A549 (cell line): Measurements from ENCODE around the gene IL2RA. TPM values are rescaled to one million over a fixed set of nuclear protein-coding genes. Genes with fewer than 3 reads are reported as not detected.

Experiments
- ATAC-seq, 2 experiments: fragments of 200-7000 bp in 1 of 2; fragments of >200 bp in 1 of 2; cut with Nextera tagmentation in 1 of 2; cut with Tn5 transposase in 1 of 2; 3 replicates each; pipeline versions ENCODE4 v1.8.0 to v1.9.1; 2018 to 2020; ENCODE audit warnings: mild to moderate bottlenecking in 1 of 2, moderate library complexity in 1 of 2
- CTCF ChIA-PET: fragments of 300-600 bp; sonication (Branson Sonifier 250); formaldehyde crosslinking; extraction: SDS; loops from one replicate; lab custom pipeline; 2021; ENCODE audit warnings: antibody characterized with exemption, inconsistent platforms; lab: Yijun Ruan, JAX
- POLR2A ChIA-PET: fragments of 350-600 bp; formaldehyde crosslinking; extraction: SDS; loops from one replicate; lab custom pipeline; 2021; ENCODE audit warnings: antibody characterized with exemption, inconsistent platforms; lab: Yijun Ruan, JAX
- DNase-seq, 2 experiments: peaks; one replicate each; pipeline versions ENCODE4 v3.0.0 to v3.0.0-alpha.2; 2011 to 2016; ENCODE audit warnings: low read depth in 1 of 2, low spot score in 1 of 2
- FAIRE-seq: peaks from 2 replicates; lab custom pipeline; 2011; peaks lifted over from hg19 to GRCh38; lab: Jason Lieb, UNC
- H3K27ac ChIP-seq, 2 experiments: fragments of >200 bp; sonication (Bioruptor Twin); formaldehyde crosslinking; 3 replicates each; pipeline ENCODE4 v1.5.1; 2016 to 2017
- H3K4me1 ChIP-seq: fragments of >200 bp; sonication (Bioruptor Twin); formaldehyde crosslinking; 3 replicates; pipeline ENCODE4 v1.6.1; 2016
- H3K4me2 ChIP-seq: fragments of >200 bp; sonication (Bioruptor Twin); formaldehyde crosslinking; 3 replicates; pipeline ENCODE4 v1.6.1; 2016
- H3K4me3 ChIP-seq: fragments of >200 bp; sonication (Bioruptor Twin); formaldehyde crosslinking; 3 replicates; pipeline ENCODE4 v1.5.1; 2016
- H3K9me3 ChIP-seq: fragments of >200 bp; sonication (Bioruptor Twin); formaldehyde crosslinking; 3 replicates; pipeline ENCODE4 v1.6.1; 2016
- ATOH8 ChIP-seq: fragments of 250-450 bp; sonication (Bioruptor Pico); IDR thresholded peaks from 2 replicates; pipeline ENCODE4 v1.5.0; 2020; ENCODE audit warnings: low read depth, mild to moderate bottlenecking, moderate library complexity
- BHLHE40 ChIP-seq: IDR thresholded peaks from 2 replicates; pipeline ENCODE4 v1.6.1; 2012; ENCODE audit warnings: low read depth, low read length, inconsistent platforms
- CBX2 ChIP-seq: fragments of 200-600 bp; sonication (generic); IDR thresholded peaks from 2 replicates; pipeline ENCODE4 v1.6.1; 2016; ENCODE audit warnings: low read depth, mild to moderate bottlenecking, borderline replicate concordance
- CEBPB ChIP-seq, 2 experiments: fragments of >200 bp in 1 of 2; sonication (Bioruptor Twin) in 1 of 2; formaldehyde crosslinking in 1 of 2; IDR thresholded peaks; 2 replicates each; pipeline ENCODE4 v1.6.1; 2012 to 2016
- CHD2 ChIP-seq: fragments of 150-350 bp; IDR thresholded peaks from 2 replicates; pipeline ENCODE4 v1.6.1; 2014; ENCODE audit warnings: low read length; ENCODE audit not compliant: partially characterized antibody
- CHD4 ChIP-seq: fragments of 200-600 bp; sonication (generic); IDR thresholded peaks from 2 replicates; pipeline ENCODE4 v1.6.1; 2016; ENCODE audit warnings: antibody characterized with exemption, mild to moderate bottlenecking, borderline replicate concordance
- E2F6 ChIP-seq: IDR thresholded peaks from 2 replicates; pipeline ENCODE4 v1.6.1; 2012; ENCODE audit warnings: low read depth, borderline replicate concordance
- EHF ChIP-seq: fragments of 250-450 bp; sonication (Bioruptor Pico); IDR thresholded peaks from 2 replicates; pipeline ENCODE4 v1.5.0; 2020; ENCODE audit warnings: mild to moderate bottlenecking
- ELK1 ChIP-seq: fragments of 150-350 bp; IDR thresholded peaks from 2 replicates; pipeline ENCODE4 v1.6.1; 2014; ENCODE audit warnings: low read depth, mild to moderate bottlenecking, low read length
- ESRRA ChIP-seq: fragments of 150-350 bp; IDR thresholded peaks from 2 replicates; pipeline ENCODE4 v1.6.1; 2014; ENCODE audit warnings: mild to moderate bottlenecking, low read length, borderline replicate concordance
- FOSB ChIP-seq: fragments of 250-450 bp; sonication (Bioruptor Pico); IDR thresholded peaks from 2 replicates; pipeline ENCODE4 v1.5.0; 2020; ENCODE audit warnings: mild to moderate bottlenecking, moderate library complexity
- HMGXB4 ChIP-seq: fragments of 250-450 bp; sonication (Bioruptor Pico); IDR thresholded peaks from 2 replicates; pipeline ENCODE4 v1.5.0; 2021; ENCODE audit warnings: mild to moderate bottlenecking, moderate library complexity, borderline replicate concordance
- HOXA7 ChIP-seq: fragments of 250-450 bp; sonication (Bioruptor Pico); IDR thresholded peaks from 2 replicates; pipeline ENCODE4 v1.5.0; 2020; ENCODE audit warnings: mild to moderate bottlenecking, moderate library complexity
- HOXB13 ChIP-seq: fragments of 250-450 bp; sonication (Bioruptor Pico); IDR thresholded peaks from 2 replicates; pipeline ENCODE4 v1.5.0; 2020; ENCODE audit warnings: low read depth, mild to moderate bottlenecking, moderate library complexity
- HOXB5 ChIP-seq: fragments of 250-450 bp; sonication (Bioruptor Pico); IDR thresholded peaks from 2 replicates; pipeline ENCODE4 v1.5.0; 2020; ENCODE audit warnings: mild to moderate bottlenecking, moderate library complexity
- JUNB ChIP-seq: fragments of >200 bp; sonication (Bioruptor Twin); formaldehyde crosslinking; IDR thresholded peaks from 2 replicates; pipeline ENCODE4 v1.6.1; 2016
- MAFK ChIP-seq: fragments of 450-650 bp; IDR thresholded peaks from 2 replicates; pipeline ENCODE4 v1.6.1; 2014; ENCODE audit not compliant: partially characterized antibody
- MAX ChIP-seq: IDR thresholded peaks from 2 replicates; pipeline ENCODE4 v1.6.1; 2012
- NFE2L2 ChIP-seq: fragments of 150-350 bp; conservative IDR thresholded peaks from 2 replicates; pipeline ENCODE4 v1.6.1; 2014; ENCODE audit warnings: low read length
- NPAS2 ChIP-seq: fragments of 250-450 bp; sonication (Bioruptor Pico); IDR thresholded peaks from 2 replicates; pipeline ENCODE4 v1.8.0; 2022; ENCODE audit warnings: mild to moderate bottlenecking, moderate library complexity, borderline replicate concordance
- RAD21 ChIP-seq, 2 experiments: fragments of >200 bp in 1 of 2; sonication (Bioruptor Twin) in 1 of 2; formaldehyde crosslinking in 1 of 2; IDR thresholded peaks in 1 of 2; conservative IDR thresholded peaks in 1 of 2; 2 replicates in 1 of 2; 3 replicates in 1 of 2; pipeline ENCODE4 v1.6.1; 2012 to 2018; ENCODE audit warnings: inconsistent platforms in 1 of 2
- RARB ChIP-seq: fragments of 250-450 bp; sonication (Bioruptor Pico); IDR thresholded peaks from 2 replicates; pipeline ENCODE4 v1.8.0; 2021; ENCODE audit warnings: mild to moderate bottlenecking, moderate library complexity
- RCOR1 ChIP-seq: fragments of 150-350 bp; IDR thresholded peaks from 2 replicates; pipeline ENCODE4 v1.6.1; 2014; ENCODE audit warnings: antibody characterized with exemption, low read length, low read depth
- RFX5 ChIP-seq: fragments of 450-650 bp; IDR thresholded peaks from 2 replicates; pipeline ENCODE4 v1.7.1; 2014; ENCODE audit warnings: antibody characterized with exemption, mild to moderate bottlenecking, moderate library complexity
- SMC3 ChIP-seq: fragments of >200 bp; sonication (Bioruptor Twin); formaldehyde crosslinking; IDR thresholded peaks from 3 replicates; pipeline ENCODE4 v1.6.1; 2018; ENCODE audit warnings: inconsistent platforms
- ZC3H11A ChIP-seq: fragments of 450-650 bp; IDR thresholded peaks from 2 replicates; pipeline ENCODE4 v1.6.1; 2014; ENCODE audit warnings: antibody characterized with exemption, mild to moderate bottlenecking
- ZFP36 ChIP-seq: fragments of 450-650 bp; IDR thresholded peaks from 2 replicates; pipeline ENCODE4 v1.6.1; 2014; ENCODE audit warnings: borderline replicate concordance; ENCODE audit not compliant: partially characterized antibody
- ZSCAN20 ChIP-seq: fragments of 250-450 bp; sonication (Bioruptor Pico); IDR thresholded peaks from 2 replicates; pipeline ENCODE4 v1.8.0; 2022; ENCODE audit warnings: mild to moderate bottlenecking, moderate library complexity
- WGBS: methylation state at CpG from one replicate; pipeline ENCODE4 v1.1.6; 2017; ENCODE audit errors: missing lambda C conversion rate; 5-methylcytosine and 5-hydroxymethylcytosine counted together
- polyA plus RNA-seq, 4 experiments: library from polyadenylated mRNA; depleted of rRNA in 3 of 4; stranded (reverse); fragments of >200 nt; fragmentation: RNase III in 1 of 4; extraction: RNeasy Plus Mini Kit Qiagen cat#74134 plus additional on column Dnase treatment in 1 of 4; gene quantifications; 2 replicates in 3 of 4; 3 replicates in 1 of 4; pipeline ENCODE4 v1.2.3, GENCODE V29; 2011 to 2017
- TF ChIP-seq, protein P1 (sequence below): fragments of >200 bp; sonication (Bioruptor Twin); formaldehyde crosslinking; IDR thresholded peaks from 3 replicates; pipeline ENCODE4 v1.6.1; 2016

IL2RA gene
- polyA plus RNA-seq, 2 of the 4 experiments (the other 2 are of a cell fraction): not detected

DNA sequence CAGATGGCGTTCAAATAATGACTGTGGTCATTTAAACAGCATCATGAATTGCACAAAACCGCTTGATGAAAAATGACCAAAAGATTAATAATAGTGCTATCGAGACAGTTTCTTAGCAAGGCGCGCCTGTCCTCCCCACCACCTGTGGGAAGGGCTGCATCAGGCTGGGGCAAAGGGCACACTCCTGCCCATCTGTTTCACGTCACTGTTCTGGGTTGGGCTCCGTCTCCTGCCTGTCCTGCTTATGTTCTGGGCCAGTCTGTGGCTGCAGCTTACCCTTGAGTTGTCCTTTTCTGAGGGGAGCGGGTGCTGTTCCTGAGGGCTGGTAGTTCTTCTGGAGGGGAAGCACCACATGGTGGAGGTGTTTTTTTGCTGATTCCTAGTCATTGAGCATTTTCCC is 40.0 kb upstream of the IL2RA start:
- Histone ChIP-seq H3K27ac (no peak overlapping the region), H3K4me2 (no peak overlapping the region), H3K9me3 (no peaks in the 10 kb centered on the region), H3K4me1 (no peaks in the 10 kb centered on the region), H3K4me3 (no peak overlapping the region)
- DNase-seq (no peak), FAIRE-seq (no peak), ATAC-seq (no peak)
- no peak for TF ChIP-seq FOSB (CRISPR knock-in tag)
- TF ChIP-seq BHLHE40: no peak
- TF ChIP-seq ZFP36: no peak
- TF ChIP-seq CHD4: no peak
- TF ChIP-seq MAFK: no peak
- no peak for TF ChIP-seq ESRRA
- no peak for TF ChIP-seq E2F6
- TF ChIP-seq, protein P1, sequence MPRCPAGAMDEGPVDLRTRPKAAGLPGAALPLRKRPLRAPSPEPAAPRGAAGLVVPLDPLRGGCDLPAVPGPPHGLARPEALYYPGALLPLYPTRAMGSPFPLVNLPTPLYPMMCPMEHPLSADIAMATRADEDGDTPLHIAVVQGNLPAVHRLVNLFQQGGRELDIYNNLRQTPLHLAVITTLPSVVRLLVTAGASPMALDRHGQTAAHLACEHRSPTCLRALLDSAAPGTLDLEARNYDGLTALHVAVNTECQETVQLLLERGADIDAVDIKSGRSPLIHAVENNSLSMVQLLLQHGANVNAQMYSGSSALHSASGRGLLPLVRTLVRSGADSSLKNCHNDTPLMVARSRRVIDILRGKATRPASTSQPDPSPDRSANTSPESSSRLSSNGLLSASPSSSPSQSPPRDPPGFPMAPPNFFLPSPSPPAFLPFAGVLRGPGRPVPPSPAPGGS: no peak
- no peak for TF ChIP-seq NPAS2 (CRISPR knock-in tag)
- TF ChIP-seq RAD21 (conservative IDR thresholded peaks at IDR 0.05 in 1 of 2, IDR thresholded peaks at IDR 0.05 in 1 of 2): no peak
- no peak for TF ChIP-seq CHD2
- TF ChIP-seq HOXA7 (CRISPR knock-in tag): no peak
- TF ChIP-seq CEBPB (IDR thresholded peaks at IDR 0.05): no peak
- TF ChIP-seq RARB: no peak
- TF ChIP-seq ZC3H11A: no peak
- no peak for TF ChIP-seq ZSCAN20 (CRISPR knock-in tag)
- POLR2A ChIA-PET: no interaction called here
- WGBS: 91% methylated on average over 8 of the region's 8 CpGs
- CTCF ChIA-PET: no interaction called here

- CTCF ChIA-PET: interaction anchor here (0.6 to 1.2 kb wide), 2 partner anchors 142 to 305 kb away, joined by 4 to 6 read pairs; no protein-coding TSS in a partner anchor
- WGBS: 95% methylated on average over 8 of the region's 8 CpGs
- no peak for TF ChIP-seq HMGXB4 (CRISPR knock-in tag)
- no peak for TF ChIP-seq CEBPB (IDR thresholded peaks at IDR 0.05)
- no peak for TF ChIP-seq BHLHE40
- TF ChIP-seq HOXB5 (CRISPR knock-in tag): no peak
- no peak for TF ChIP-seq JUNB
- no peak for TF ChIP-seq RCOR1
- no peak for TF ChIP-seq MAX
- TF ChIP-seq RFX5: no peak
- no peak for TF ChIP-seq HOXB13 (CRISPR knock-in tag)
- TF ChIP-seq ZC3H11A: no peak
- TF ChIP-seq NFE2L2: no peak
- TF ChIP-seq CBX2: no peak
- no peak for TF ChIP-seq ATOH8
- TF ChIP-seq ELK1: no peak
- no peak for TF ChIP-seq RARB
- no peak for TF ChIP-seq SMC3
- no peak for TF ChIP-seq EHF
- POLR2A ChIA-PET: no interaction called here
- DNase-seq (no peak), ATAC-seq (no peak), FAIRE-seq (no peak)
- Histone ChIP-seq H3K4me3 (no peak overlapping the region), H3K9me3 (no peaks in the 10 kb centered on the region), H3K27ac (no peak overlapping the region), H3K4me2 (no peak overlapping the region), H3K4me1 (no peaks in the 10 kb centered on the region)
Observed at GRCh38 chr10:6101181-6101580, 39.0 kb upstream of the IL2RA start.
